ENCODE results near the gene EIF5. TPM values are rescaled to one million over a fixed set of nuclear protein-coding genes. Genes with fewer than 3 reads are reported as not detected.

EIF5 gene
- total and polyA plus RNA-seq, 2 of the 8 experiments (the other 6 are each of a cell fraction or from before 2014, with no cell fraction given): 179 to 323 TPM

GRCh38 chr14:103366741-103367140 is 32.7 kb downstream of the EIF5 start (continued):
- no peak for TF ChIP-seq E2F6 (IDR thresholded peaks at IDR 0.05)
